Pancreas (tissue), 10 donors: Measurements from ENCODE around the gene NAT16. TPM values are rescaled to one million over a fixed set of nuclear protein-coding genes. Genes with fewer than 3 reads are reported as not detected.

Experiments used
- ATAC-seq, 4 donors: fragments of 200-7000 bp; cut with Tn5 transposase; one replicate each; pipeline versions ENCODE4 v1.8.0 to v1.9.1; 2020; ENCODE audit warnings: mild to moderate bottlenecking in 4 of 4, moderate library complexity in 4 of 4
- DNase-seq, 6 donors: peaks; one replicate each; pipeline ENCODE4 v3.0.0-alpha.2; 2020
- FAIRE-seq: peaks from 2 replicates; lab custom pipeline; 2012; peaks lifted over from hg19 to GRCh38; lab: Jason Lieb, UNC
- H3K27ac ChIP-seq, 4 donors: fragments of 200-600 bp; sonication (generic); 1 replicate in 3 of 4; 2 replicates in 1 of 4; pipeline versions ENCODE4 v1.5.0 to v1.8.0; 2020
- H3K27me3 ChIP-seq, 4 donors: fragments of 200-600 bp; one replicate each; pipeline ENCODE4 v1.8.0; 2021
- H3K36me3 ChIP-seq, 3 donors: fragments of 200-600 bp; sonication (generic) in 1 of 3; one replicate each; pipeline versions ENCODE4 v1.5.0 to v1.8.0; 2020 to 2021
- H3K4me1 ChIP-seq, 3 donors: fragments of 200-600 bp; one replicate each; pipeline ENCODE4 v1.8.0; 2021
- H3K4me3 ChIP-seq, 4 donors: fragments of 200-600 bp; sonication (generic) in 2 of 4; one replicate each; pipeline versions ENCODE4 v1.5.0 to v1.8.0; 2020 to 2021
- H3K9me3 ChIP-seq, 4 donors: fragments of 200-600 bp; one replicate each; pipeline ENCODE4 v1.8.0; 2021
- CTCF ChIP-seq, 4 donors: fragments of 200-600 bp; sonication (generic) in 3 of 4; IDR thresholded peaks; one replicate each; pipeline versions ENCODE4 v1.5.0 to v1.8.0; 2021; ENCODE audit warnings: antibody characterized with exemption in 4 of 4
- WGBS, 2 donors: extraction: QIAGEN DNeasy Blood & Tissue Kit; methylation state at CpG; one replicate each; pipeline ENCODE4 v1.1.7; 2013; 5-methylcytosine and 5-hydroxymethylcytosine counted together
- intact Hi-C, 3 donors: fragments of 100-400 bp; cut with DNase I; formaldehyde crosslinking; loops; one replicate each; pipeline versions ENCODE4 v1.11.1 to v1.14.2; 2022
- polyA plus RNA-seq, 2 donors: library from polyadenylated mRNA; stranded (reverse); fragments of 200-250 nt; gene quantifications; one replicate each; pipeline ENCODE4 v1.2.3, GENCODE V29; 2013
- total RNA-seq, 6 donors: library from RNA; stranded (reverse); fragmentation: NEBNext Ultra II Directional in 4 of 6; extraction: Animal tissue kit (Norgen Biotek cat#: 25700) in 4 of 6; gene quantifications; one replicate each; pipeline versions ENCODE4 v1.2.1 to v1.2.4, GENCODE V29; 2021 to 2023
- donor health status: healthy with polysubstance abuse.
- donor health status: DM: no; HTN: no; CAD: no; lungs with moderate emphysema.
- donor health status: DM: no; HTN: no; CAD: no.
- donor health status: control.
- donor health status: control.
- donor health status: Bipolar disorder and iron deficiency.
- donor health status: DM: yes; HTN: yes; CAD: no.
- donor health status: DM: no; HTN: no; CAD: no.
- donor health status: DM: no; HTN: no; CAD: no.
- donor health status: DM: yes; HTN: yes; CAD: no.

Gene NAT16
- total and polyA plus RNA-seq, 8 donors = 0.19 to 3.6 (median 0.49) TPM; not detected in 1

DNA sequence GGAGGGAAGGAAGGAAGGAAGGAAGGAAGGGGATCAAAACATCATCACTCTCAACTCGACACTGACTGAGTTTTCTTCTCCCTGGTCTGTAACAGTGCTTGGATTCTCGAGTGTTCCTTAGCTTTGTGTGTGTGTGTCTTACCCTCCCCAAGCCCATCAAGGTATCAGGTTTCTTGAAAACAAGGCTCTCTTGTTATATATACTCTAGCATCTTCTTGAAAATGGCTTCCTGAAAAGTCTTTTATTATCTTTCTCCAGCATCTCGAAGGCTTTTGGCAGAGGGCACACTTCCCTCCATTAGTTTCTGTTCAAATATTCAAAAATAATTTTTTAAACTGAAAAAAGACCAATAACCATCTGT is 39.8 kb downstream of the NAT16 start:
- Histone ChIP-seq H3K36me3 (no peaks in the 10 kb centered on the region), H3K4me3 (no peak overlapping the region), H3K9me3 (no peaks in the 10 kb centered on the region), H3K27me3 (peaks cover 0 to 6% (median 0%) of the 10 kb centered on the region in 4 donors), H3K27ac (no peak overlapping the region), H3K4me1 (peaks cover 0 to 4% (median 0%) of the 10 kb centered on the region in 3 donors)
- ATAC-seq (no peak), DNase-seq (no peak), FAIRE-seq (no peak)
- no peak for TF ChIP-seq CTCF (IDR thresholded peaks at IDR 0.05)
- WGBS, 2 donors = 36 to 39% methylated on average over 3 of the region's 3 CpGs
- intact Hi-C loops = loop anchor here in 2 of 3 donors (10.0 kb wide), 2 partner anchors 54 to 134 kb away; no protein-coding TSS in a partner anchor

DNA sequence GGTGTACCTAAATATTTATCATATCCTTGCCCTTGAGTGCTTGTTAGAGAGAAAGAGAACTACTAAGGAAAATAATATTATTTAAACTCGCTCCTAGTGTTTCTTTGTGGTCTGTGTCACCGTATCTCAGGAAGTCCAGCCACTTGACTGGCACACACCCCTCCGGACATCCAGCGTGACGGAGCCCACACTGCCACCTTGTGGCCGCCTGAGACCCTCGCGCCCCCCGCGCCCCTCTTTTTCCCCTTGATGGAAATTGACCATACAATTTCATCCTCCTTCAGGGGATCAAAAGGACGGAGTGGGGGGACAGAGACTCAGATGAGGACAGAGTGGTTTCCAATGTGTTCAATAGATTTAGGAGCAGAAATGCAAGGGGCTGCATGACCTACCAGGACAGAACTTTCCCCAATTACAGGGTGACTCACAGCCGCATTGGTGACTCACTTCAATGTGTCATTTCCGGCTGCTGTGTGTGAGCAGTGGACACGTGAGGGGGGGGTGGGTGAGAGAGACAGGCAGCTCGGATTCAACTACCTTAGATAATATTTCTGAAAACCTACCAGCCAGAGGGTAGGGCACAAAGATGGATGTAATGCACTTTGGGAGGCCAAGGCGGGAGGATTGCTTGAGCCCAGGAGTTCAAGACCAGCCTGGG is 41.8 kb downstream of the NAT16 start:
- Histone ChIP-seq H3K9me3 (no peaks in the 10 kb centered on the region), H3K27ac (peak overlapping the region in 2 of 4 donors; percentile 42 to 51), H3K4me3 (no peak overlapping the region), H3K27me3 (peaks cover 0 to 6% (median 0%) of the 10 kb centered on the region in 4 donors), H3K4me1 (no peaks in the 10 kb centered on the region), H3K36me3 (no peaks in the 10 kb centered on the region)
- TF ChIP-seq CTCF (IDR thresholded peaks at IDR 0.05) = peak; percentile 46 to 68 (median 52)
- ATAC-seq (peak; percentile 90 to 96 (median 92)), DNase-seq (peak in 5 of 6 donors; percentile 67 to 83 (median 75)), FAIRE-seq (no peak)
- intact Hi-C loops = no loop called here
- WGBS, 2 donors = 5 to 6% methylated on average over 16 of the region's 16 CpGs

GRCh38 chr7:101137651-101138212 is 42.4 kb downstream of the NAT16 start:
- Histone ChIP-seq H3K36me3 (no peaks in the 10 kb centered on the region), H3K27me3 (peaks cover 0 to 6% (median 0%) of the 10 kb centered on the region in 4 donors), H3K4me3 (no peak overlapping the region), H3K9me3 (no peaks in the 10 kb centered on the region), H3K4me1 (no peaks in the 10 kb centered on the region), H3K27ac (peak overlapping the region in 2 of 4 donors; percentile 42 to 51)
- TF ChIP-seq CTCF (IDR thresholded peaks at IDR 0.05) = no peak
- no peak for DNase-seq
- FAIRE-seq = no peak
- peak in 3 of 4 donors; percentile 5 to 19 (median 8) for ATAC-seq
- WGBS, 2 donors = 52 to 57% methylated on average over 9 of the region's 9 CpGs
- intact Hi-C loops = no loop called here

GRCh38 chr7:101134399-101134980 is 45.6 kb downstream of the NAT16 start:
- intact Hi-C loops = no loop called here
- H3K36me3 ChIP-seq = no peaks in the 10 kb centered on the region
- ATAC-seq (no peak), DNase-seq (no peak), FAIRE-seq (no peak)
- H3K9me3 ChIP-seq = no peaks in the 10 kb centered on the region
- H3K27ac ChIP-seq = no peak overlapping the region
- H3K27me3 ChIP-seq = peaks cover 0 to 6% (median 0%) of the 10 kb centered on the region in 4 donors
- 73 to 75% methylated on average over 6 of the region's 6 CpGs for WGBS, 2 donors
- TF ChIP-seq CTCF (IDR thresholded peaks at IDR 0.05) = no peak
- H3K4me1 ChIP-seq = no peaks in the 10 kb centered on the region
- H3K4me3 ChIP-seq = no peak overlapping the region
